H1 (cell line): ENCODE results near the gene GAK. TPM values are rescaled to one million over a fixed set of nuclear protein-coding genes. Genes with fewer than 3 reads are reported as not detected.

ENCODE experiments used
- BCL11A ChIP-seq, 2 experiments: IDR thresholded peaks; one replicate each; pipeline ENCODE4 v1.6.1; 2011; ENCODE audit warnings: low read depth in 2 of 2, low read length in 2 of 2, mild to moderate bottlenecking in 2 of 2
- SIRT6 ChIP-seq: IDR thresholded peaks from one replicate; pipeline ENCODE4 v1.7.1; 2012; ENCODE audit warnings: low read length, inconsistent platforms
- polyA plus RNA-seq, 7 experiments: library from polyadenylated mRNA; depleted of rRNA in 3 of 7; stranded (reverse) in 5 of 7; unstranded in 2 of 7; fragments of >200 nt in 5 of 7; fragments of 200-250 nt in 2 of 7; gene quantifications; 1 replicate in 5 of 7; 2 replicates in 1 of 7; 4 replicates in 1 of 7; pipeline versions ENCODE4 v1.2.1 to v1.2.3, GENCODE V29; 2011 to 2013; ENCODE audit warnings: missing spikeins in 2 of 7, mixed read lengths in 2 of 7
- total RNA-seq: library from RNA; stranded (reverse); fragmentation: NEBNext Ultra II Directional; extraction: Animal tissue kit (Norgen Biotek cat#: 25700); gene quantifications from 2 replicates; pipeline ENCODE4 v1.2.1, GENCODE V29; 2021
- TF ChIP-seq, protein P1 (sequence below): fragments of 300-600 bp; sonication (generic); IDR thresholded peaks from 2 replicates; pipeline ENCODE4 v1.7.1; 2012; ENCODE audit warnings: low read length, moderate library complexity, mild to moderate bottlenecking, inconsistent platforms; ENCODE audit not compliant: insufficient replicate concordance

The GAK gene
- total and polyA plus RNA-seq, 2 of the 8 experiments (the other 6 are each of a cell fraction or from before 2014, with no cell fraction given) = 31.5 to 70.8 TPM

DNA sequence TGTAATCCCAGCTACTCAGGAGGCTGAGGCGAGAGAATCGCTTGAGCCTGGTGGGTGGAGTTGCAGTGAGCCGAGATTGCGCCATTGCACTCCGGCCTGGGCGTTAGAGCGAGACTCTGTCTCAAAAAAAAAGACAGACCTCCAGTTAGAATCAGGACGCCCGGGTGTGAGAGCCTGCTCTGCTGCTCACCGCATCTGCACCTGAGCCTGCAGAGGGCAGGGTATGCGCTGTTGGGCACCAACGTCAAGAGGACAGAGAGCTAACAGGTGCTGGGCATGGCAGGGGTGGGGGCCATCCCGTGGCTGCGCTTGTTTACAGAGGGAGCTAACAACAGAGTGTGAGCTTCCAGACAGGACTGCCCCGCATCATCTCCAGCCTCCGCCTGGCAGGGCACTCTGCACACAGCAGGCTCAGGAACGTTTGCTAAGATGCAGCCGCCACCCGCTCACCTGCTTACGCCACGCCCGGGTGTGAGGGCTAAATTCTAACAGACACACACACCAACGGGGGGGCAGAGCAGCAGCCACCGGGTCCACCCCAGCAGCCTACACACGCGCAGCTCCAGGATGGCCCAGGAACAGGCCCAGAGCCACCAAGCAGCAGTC, 56.2 kb downstream of the GAK start (continued):
- TF ChIP-seq, protein P1, sequence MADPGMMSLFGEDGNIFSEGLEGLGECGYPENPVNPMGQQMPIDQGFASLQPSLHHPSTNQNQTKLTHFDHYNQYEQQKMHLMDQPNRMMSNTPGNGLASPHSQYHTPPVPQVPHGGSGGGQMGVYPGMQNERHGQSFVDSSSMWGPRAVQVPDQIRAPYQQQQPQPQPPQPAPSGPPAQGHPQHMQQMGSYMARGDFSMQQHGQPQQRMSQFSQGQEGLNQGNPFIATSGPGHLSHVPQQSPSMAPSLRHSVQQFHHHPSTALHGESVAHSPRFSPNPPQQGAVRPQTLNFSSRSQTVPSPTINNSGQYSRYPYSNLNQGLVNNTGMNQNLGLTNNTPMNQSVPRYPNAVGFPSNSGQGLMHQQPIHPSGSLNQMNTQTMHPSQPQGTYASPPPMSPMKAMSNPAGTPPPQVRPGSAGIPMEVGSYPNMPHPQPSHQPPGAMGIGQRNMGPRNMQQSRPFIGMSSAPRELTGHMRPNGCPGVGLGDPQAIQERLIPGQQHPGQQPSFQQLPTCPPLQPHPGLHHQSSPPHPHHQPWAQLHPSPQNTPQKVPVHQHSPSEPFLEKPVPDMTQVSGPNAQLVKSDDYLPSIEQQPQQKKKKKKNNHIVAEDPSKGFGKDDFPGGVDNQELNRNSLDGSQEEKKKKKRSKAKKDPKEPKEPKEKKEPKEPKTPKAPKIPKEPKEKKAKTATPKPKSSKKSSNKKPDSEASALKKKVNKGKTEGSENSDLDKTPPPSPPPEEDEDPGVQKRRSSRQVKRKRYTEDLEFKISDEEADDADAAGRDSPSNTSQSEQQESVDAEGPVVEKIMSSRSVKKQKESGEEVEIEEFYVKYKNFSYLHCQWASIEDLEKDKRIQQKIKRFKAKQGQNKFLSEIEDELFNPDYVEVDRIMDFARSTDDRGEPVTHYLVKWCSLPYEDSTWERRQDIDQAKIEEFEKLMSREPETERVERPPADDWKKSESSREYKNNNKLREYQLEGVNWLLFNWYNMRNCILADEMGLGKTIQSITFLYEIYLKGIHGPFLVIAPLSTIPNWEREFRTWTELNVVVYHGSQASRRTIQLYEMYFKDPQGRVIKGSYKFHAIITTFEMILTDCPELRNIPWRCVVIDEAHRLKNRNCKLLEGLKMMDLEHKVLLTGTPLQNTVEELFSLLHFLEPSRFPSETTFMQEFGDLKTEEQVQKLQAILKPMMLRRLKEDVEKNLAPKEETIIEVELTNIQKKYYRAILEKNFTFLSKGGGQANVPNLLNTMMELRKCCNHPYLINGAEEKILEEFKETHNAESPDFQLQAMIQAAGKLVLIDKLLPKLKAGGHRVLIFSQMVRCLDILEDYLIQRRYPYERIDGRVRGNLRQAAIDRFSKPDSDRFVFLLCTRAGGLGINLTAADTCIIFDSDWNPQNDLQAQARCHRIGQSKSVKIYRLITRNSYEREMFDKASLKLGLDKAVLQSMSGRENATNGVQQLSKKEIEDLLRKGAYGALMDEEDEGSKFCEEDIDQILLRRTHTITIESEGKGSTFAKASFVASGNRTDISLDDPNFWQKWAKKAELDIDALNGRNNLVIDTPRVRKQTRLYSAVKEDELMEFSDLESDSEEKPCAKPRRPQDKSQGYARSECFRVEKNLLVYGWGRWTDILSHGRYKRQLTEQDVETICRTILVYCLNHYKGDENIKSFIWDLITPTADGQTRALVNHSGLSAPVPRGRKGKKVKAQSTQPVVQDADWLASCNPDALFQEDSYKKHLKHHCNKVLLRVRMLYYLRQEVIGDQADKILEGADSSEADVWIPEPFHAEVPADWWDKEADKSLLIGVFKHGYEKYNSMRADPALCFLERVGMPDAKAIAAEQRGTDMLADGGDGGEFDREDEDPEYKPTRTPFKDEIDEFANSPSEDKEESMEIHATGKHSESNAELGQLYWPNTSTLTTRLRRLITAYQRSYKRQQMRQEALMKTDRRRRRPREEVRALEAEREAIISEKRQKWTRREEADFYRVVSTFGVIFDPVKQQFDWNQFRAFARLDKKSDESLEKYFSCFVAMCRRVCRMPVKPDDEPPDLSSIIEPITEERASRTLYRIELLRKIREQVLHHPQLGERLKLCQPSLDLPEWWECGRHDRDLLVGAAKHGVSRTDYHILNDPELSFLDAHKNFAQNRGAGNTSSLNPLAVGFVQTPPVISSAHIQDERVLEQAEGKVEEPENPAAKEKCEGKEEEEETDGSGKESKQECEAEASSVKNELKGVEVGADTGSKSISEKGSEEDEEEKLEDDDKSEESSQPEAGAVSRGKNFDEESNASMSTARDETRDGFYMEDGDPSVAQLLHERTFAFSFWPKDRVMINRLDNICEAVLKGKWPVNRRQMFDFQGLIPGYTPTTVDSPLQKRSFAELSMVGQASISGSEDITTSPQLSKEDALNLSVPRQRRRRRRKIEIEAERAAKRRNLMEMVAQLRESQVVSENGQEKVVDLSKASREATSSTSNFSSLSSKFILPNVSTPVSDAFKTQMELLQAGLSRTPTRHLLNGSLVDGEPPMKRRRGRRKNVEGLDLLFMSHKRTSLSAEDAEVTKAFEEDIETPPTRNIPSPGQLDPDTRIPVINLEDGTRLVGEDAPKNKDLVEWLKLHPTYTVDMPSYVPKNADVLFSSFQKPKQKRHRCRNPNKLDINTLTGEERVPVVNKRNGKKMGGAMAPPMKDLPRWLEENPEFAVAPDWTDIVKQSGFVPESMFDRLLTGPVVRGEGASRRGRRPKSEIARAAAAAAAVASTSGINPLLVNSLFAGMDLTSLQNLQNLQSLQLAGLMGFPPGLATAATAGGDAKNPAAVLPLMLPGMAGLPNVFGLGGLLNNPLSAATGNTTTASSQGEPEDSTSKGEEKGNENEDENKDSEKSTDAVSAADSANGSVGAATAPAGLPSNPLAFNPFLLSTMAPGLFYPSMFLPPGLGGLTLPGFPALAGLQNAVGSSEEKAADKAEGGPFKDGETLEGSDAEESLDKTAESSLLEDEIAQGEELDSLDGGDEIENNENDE = no peak
- TF ChIP-seq BCL11A (IDR thresholded peaks at IDR 0.05; ENCODE audit: low read depth in 2 of 2, low read length in 2 of 2) = no peak
- no peak for TF ChIP-seq SIRT6
